AG20443 (cell line): ENCODE results near the gene USH2A.
A peak's percentile ranks its signal among the peaks of the same experiment; 100 is the strongest.

Source experiments
- DNase-seq: peaks from one replicate; pipeline ENCODE4 v3.0.0; 2012; ENCODE audit warnings: low spot score, mixed read lengths

The USH2A gene

GRCh38 chr1:216123446-216124191 is 299.6 kb downstream of the USH2A start:
- DNase-seq: no peak

- DNase-seq: peak; percentile 24
These were observed 303.6 kb downstream of the USH2A start for GRCh38 chr1:216119600-216119999.

GRCh38 chr1:216114180-216114579 is 309.1 kb downstream of the USH2A start:
- DNase-seq: no peak

GRCh38 chr1:216113181-216113580 is 310.1 kb downstream of the USH2A start:
- no peak for DNase-seq

GRCh38 chr1:216111842-216112241 is 311.4 kb downstream of the USH2A start:
- no peak for DNase-seq

- no peak for DNase-seq
These were observed 327.8 kb downstream of the USH2A start for GRCh38 chr1:216095400-216095799.

- no peak for DNase-seq
These were observed 332.7 kb downstream of the USH2A start for GRCh38 chr1:216090556-216090955.

- no peak for DNase-seq
These were observed 336.6 kb downstream of the USH2A start for GRCh38 chr1:216086678-216087077.

GRCh38 chr1:216081445-216081844 is 341.8 kb downstream of the USH2A start:
- DNase-seq: no peak

- DNase-seq: no peak
These were observed 346.5 kb downstream of the USH2A start for GRCh38 chr1:216076751-216077150.

- DNase-seq: peak; percentile 21
These were observed 347.9 kb downstream of the USH2A start for GRCh38 chr1:216075339-216075738.

- no peak for DNase-seq
These were observed 349.3 kb downstream of the USH2A start for GRCh38 chr1:216073793-216074595.

GRCh38 chr1:216071262-216071661 is 352.0 kb downstream of the USH2A start:
- DNase-seq: no peak

GRCh38 chr1:216064643-216065042 is 358.6 kb downstream of the USH2A start:
- DNase-seq: no peak

GRCh38 chr1:216057947-216058346 is 365.3 kb downstream of the USH2A start:
- no peak for DNase-seq

- DNase-seq: no peak
These were observed 366.2 kb downstream of the USH2A start for GRCh38 chr1:216057063-216057462.

- no peak for DNase-seq
These were observed 368.2 kb downstream of the USH2A start for GRCh38 chr1:216055004-216055403.

GRCh38 chr1:216054600-216054999 is 368.6 kb downstream of the USH2A start:
- no peak for DNase-seq

GRCh38 chr1:216051071-216051470 is 372.2 kb downstream of the USH2A start:
- DNase-seq: no peak

GRCh38 chr1:216049741-216050430 is 373.4 kb downstream of the USH2A start:
- no peak for DNase-seq

- DNase-seq: no peak
These were observed 375.3 kb downstream of the USH2A start for GRCh38 chr1:216047811-216048572.

- DNase-seq: no peak
These were observed 376.9 kb downstream of the USH2A start for GRCh38 chr1:216046336-216046735.
